HG03521 (cell line): Measurements from ENCODE around the gene BNC1.
"Not testable (repeated sequence)": the region's sequence is repeated elsewhere in the genome, so short reads cannot be mapped to it uniquely, and the experiment has no call there.

Source experiments
- ATAC-seq: cut with Tn5 transposase; IDR thresholded peaks from one replicate; pipeline ENCODE4 v1.9.1; 2021; ENCODE audit warnings: mild to moderate bottlenecking, moderate library complexity; ENCODE audit not compliant: unreplicated experiment

Gene BNC1

DNA sequence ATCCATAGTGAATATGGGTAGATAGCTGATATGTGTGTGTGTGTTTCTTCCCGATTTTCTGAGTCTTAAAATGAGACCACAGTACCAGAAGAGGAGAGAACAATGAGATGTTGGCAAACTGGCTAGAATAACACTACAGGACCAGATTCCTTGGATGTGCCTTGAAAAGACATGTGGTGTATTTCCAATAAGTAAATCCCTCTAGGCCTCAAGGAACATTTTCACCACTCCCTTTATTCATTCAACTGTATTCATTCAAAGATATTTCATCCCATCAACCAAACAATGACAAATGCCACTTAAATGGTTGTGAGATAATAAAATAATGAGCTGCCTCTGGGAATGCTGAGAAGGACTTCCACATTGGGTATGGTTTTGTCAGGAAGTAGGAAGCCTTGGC lies 8.7 kb upstream of the BNC1 start:
- ATAC-seq: no peak

- no peak for ATAC-seq
These were observed 7.9 kb upstream of the BNC1 start for GRCh38 chr15:83292317-83292716.

DNA sequence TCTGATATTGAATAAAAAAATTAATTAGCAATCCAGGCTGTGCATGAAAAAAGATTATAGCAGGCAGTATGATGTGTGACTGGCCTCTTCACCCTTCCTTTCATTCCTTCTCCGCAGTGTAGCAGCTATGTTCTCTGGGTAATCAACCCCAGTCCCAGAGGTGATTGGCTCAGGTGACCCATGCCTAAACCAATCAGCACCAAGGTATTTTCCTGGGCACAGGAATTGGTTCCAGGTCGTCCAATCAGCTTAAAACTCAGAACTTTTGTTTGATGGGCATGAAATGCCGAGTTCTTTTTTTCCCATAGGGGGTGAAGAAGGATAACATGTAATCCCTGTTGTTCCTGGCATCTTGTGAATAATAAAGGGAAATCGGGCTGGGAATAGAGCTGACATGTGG lies 5.8 kb upstream of the BNC1 start:
- ATAC-seq: no peak

- no peak for ATAC-seq
These were observed 4.7 kb upstream of the BNC1 start for GRCh38 chr15:83289160-83289559.

- no peak for ATAC-seq
These were observed 3.9 kb upstream of the BNC1 start for GRCh38 chr15:83288381-83288801.

GRCh38 chr15:83287541-83288027 lies 3.1 kb upstream of the BNC1 start:
- no peak for ATAC-seq

- no peak for ATAC-seq
These were observed 1.6 kb upstream of the BNC1 start for GRCh38 chr15:83285979-83286553.

DNA sequence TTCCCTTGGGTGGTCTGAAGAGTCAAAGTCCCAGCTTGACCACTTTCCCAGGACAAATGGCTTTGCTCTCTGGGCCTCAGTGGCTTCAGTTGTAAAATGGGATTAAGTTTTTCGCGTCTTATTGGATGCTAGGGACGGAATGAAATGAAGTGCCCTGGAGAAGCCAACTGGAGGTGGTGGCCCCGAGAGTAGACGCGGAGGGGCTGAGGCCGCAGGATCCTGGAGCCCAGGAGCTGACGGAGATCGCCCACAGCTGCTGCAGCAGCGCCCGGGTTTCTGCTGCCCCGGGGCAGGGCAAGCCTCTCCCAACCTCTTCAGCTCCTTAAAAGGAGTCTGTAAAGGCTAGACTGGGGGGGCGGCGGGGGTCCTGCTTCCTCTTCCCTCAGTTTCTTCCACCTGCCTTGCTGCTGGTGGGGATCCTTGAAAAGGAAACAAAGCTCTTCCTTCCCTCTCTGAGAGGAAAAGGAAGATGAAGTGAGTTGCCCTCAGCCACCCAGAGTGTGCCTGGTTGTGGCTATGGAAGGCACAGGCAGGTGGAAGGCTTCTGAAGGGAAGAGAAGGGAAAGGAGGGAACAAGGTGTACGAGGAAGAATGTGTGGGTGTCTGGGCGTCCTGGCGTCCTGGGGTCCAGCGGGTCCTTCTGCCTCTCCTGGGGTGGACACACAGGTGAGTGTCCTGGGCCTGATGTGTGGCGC lies 967 bp upstream of the BNC1 start:
- no peak for ATAC-seq

DNA sequence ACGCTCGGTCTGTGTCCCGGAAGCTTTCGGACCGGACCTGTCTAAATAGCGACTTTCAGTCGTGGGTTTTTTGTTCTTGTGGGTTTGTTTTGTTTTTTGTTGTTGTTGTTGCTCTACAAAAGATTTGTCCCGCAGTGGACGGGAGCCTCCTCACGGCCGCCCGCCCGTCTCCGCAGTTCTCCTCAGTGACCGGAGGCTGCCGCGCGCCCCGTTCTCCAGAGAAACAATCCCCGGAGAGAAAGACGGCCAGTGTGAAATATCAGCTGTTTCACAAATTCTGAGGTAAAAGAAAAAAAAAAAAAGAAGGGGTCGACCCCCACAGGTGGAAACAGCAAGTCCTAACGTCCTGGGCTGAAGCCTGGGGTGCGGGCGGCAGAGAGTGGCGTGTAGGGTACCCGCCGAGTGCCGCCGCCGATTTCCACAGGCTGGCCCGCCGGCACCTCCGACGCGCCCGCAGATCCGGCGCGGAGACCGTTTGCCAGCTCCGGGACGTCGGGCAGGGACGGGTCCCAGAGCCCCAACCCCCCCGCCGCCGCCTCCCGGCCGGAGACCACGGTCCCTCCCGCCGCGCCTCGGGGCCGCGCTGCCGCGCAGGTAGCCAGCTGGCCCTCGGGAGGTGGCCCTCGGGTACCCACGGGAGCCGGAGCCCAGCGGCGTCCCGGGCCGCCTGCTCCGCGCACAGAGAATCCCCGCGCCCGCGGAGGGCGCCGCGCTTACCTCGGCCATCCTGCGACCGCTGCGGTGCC lies 478 bp downstream of the BNC1 start:
- no peak for ATAC-seq

- no peak for ATAC-seq
These were observed 1.2 kb downstream of the BNC1 start for GRCh38 chr15:83283138-83283812.

DNA sequence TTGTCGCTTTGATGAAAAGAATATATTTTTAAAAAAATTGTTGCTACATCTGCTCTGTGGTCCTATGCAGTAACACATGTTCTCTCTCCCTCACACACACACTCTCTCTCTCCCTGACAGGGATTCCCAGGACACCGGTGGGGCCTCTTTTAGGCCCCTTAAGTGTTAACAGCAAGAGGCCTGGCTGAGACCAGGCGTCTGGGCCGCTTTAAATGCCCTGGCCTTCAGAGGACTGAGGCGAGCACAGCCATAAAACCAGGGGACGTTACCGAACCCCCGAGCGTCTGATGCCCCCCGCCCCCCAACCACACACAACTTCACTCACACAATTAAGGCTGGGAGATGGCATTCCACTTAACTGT lies 1.7 kb downstream of the BNC1 start:
- ATAC-seq: no peak

GRCh38 chr15:83282141-83282540 lies 2.3 kb downstream of the BNC1 start:
- no peak for ATAC-seq

GRCh38 chr15:83278191-83278590 lies 6.3 kb downstream of the BNC1 start:
- no peak for ATAC-seq

DNA sequence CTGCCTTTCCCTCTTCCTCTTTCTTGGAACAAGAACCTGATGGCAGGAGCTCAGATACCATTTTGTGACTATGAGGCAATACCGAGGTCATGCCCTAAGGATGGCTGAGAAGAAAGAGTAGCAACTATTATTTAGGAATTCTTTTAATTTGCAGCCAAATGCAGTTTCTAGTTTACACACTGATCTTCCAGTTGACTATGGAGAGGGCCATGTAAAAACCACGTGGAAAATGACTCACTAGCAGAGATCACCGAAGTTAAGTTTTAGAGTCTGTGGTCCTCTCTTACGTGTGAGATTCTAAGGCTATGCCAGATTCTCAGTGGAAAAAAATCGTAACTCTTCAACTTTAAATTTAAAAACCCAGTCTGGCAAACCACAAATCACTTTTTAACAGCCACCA lies 7.8 kb downstream of the BNC1 start:
- ATAC-seq: no peak

- no peak for ATAC-seq
These were observed 9.1 kb downstream of the BNC1 start for GRCh38 chr15:83275412-83275811.

- no peak for ATAC-seq
These were observed 14.3 kb downstream of the BNC1 start for GRCh38 chr15:83270176-83270575.

DNA sequence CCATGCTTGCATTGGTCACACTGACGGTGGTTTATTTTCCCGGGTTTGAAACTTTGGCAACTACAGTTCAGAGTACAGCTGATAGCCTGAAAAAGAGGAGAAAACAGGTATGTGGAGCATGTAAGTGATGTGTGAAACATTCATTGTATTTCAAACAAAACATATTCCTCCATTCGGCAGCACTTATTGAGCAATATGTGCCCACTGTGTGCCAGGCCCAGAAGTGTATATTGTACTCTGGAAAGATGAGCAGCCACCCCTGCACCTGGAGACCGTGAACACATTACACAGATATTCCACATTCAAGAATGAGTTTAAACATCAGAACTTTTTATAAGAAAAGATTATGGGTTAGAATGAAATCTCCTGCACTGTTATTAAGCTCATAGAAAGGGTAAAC lies 16.3 kb downstream of the BNC1 start:
- ATAC-seq: no peak

GRCh38 chr15:83262594-83263315 lies 21.7 kb downstream of the BNC1 start:
- no peak for ATAC-seq

GRCh38 chr15:83262181-83262580 lies 22.3 kb downstream of the BNC1 start:
- ATAC-seq: not testable (repeated sequence)

DNA sequence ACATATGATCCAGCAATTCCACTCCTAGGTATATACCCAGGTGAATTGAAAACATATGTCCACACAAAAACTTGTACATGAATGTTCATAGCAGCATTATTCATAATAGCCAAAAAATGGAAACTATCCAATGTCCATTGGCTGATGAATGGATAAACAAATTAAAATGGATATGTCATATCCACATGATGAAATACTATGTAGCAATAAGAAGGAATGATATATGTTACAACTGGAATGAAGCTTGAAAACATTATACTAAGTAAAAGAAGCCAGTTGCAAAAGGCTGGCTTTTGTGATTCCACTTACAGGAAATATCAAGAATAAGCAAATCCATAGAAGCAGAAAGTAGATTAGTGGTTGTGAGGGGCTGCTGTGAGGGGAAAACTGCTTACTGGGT lies 33.7 kb downstream of the BNC1 start:
- no peak for ATAC-seq

DNA sequence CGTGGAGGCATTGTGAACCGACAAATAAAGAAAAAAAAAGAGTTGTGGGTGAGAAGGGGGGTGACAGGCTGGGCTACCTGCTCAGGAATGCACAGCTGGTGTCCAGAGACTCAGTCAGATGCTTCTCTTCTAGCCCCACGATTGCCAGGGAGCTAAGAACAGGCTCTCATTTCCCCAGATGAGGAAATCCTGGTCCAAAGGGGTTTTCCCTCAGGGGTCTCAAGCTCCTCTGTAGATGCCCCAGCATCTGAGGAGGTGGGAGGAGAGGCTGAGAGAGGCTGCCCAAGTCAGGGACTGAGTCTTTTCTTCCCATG lies 35.5 kb downstream of the BNC1 start:
- ATAC-seq: no peak
